IMR-90 (cell line): Measurements from ENCODE around the gene EXD2. TPM values are rescaled to one million over a fixed set of nuclear protein-coding genes. Genes with fewer than 3 reads are reported as not detected.
"Not testable (repeated sequence)": the region's sequence is repeated elsewhere in the genome, so short reads cannot be mapped to it uniquely, and the experiment has no call there.

ENCODE experiments used
- ATAC-seq: fragments of 200-7000 bp; cut with Tn5 transposase; 2 replicates; pipeline ENCODE4 v1.9.1; 2020; ENCODE audit warnings: low read depth, mild to moderate bottlenecking, moderate library complexity
- BruUV-seq: library from RNA; stranded (reverse); fragments of 400-500 nt; replicated peaks from 2 replicates; lab custom pipeline; 2021; lab: Mats Ljungman, UMichigan
- CTCF ChIA-PET: fragments of 300-600 bp; formaldehyde crosslinking; extraction: SDS; loops from one replicate; lab custom pipeline; 2021; ENCODE audit warnings: antibody characterized with exemption; lab: Yijun Ruan, JAX
- POLR2A ChIA-PET: fragments of 300-600 bp; sonication (Branson Sonifier 250); formaldehyde crosslinking; loops from one replicate; lab custom pipeline; 2022; ENCODE audit warnings: antibody characterized with exemption; ENCODE audit not compliant: unreplicated experiment; lab: Charles Lee
- DNase-seq: peaks from one replicate; pipeline ENCODE4 v3.0.0; 2013
- H2AFZ ChIP-seq: replicated peaks from 2 replicates; pipeline ENCODE3; 2013; ENCODE audit warnings: low read length, mild to moderate bottlenecking; ENCODE audit not compliant: poor library complexity
- H2AK5ac ChIP-seq: 2 replicates; pipeline ENCODE4 v1.6.1; 2013; ENCODE audit warnings: low read depth, low read length, inconsistent platforms
- H2AK9ac ChIP-seq: replicated peaks from 2 replicates; pipeline ENCODE3; 2013; ENCODE audit warnings: mild to moderate bottlenecking, low read depth, low read length, moderate library complexity; ENCODE audit not compliant: poor library complexity
- H2BK120ac ChIP-seq: 2 replicates; pipeline ENCODE4 v1.6.1; 2013; ENCODE audit warnings: low read depth, low read length, inconsistent platforms
- H2BK15ac ChIP-seq: 3 replicates; pipeline ENCODE4 v1.6.1; 2013; ENCODE audit warnings: low read depth, low read length, inconsistent platforms
- H2BK20ac ChIP-seq: 2 replicates; pipeline ENCODE4 v1.6.1; 2013; ENCODE audit warnings: low read depth, mild to moderate bottlenecking, inconsistent platforms, low read length, moderate library complexity
- H2BK5ac ChIP-seq: 2 replicates; pipeline ENCODE4 v1.6.1; 2013; ENCODE audit warnings: mild to moderate bottlenecking, low read depth, low read length, inconsistent platforms; ENCODE audit not compliant: poor library complexity, severe bottlenecking
- H3K14ac ChIP-seq: replicated peaks from 2 replicates; pipeline ENCODE4 v1.6.1; 2013; ENCODE audit warnings: low read depth, low read length, inconsistent platforms
- H3K18ac ChIP-seq: 2 replicates; pipeline ENCODE4 v1.6.1; 2013; ENCODE audit warnings: low read depth, low read length, control low read depth
- H3K23ac ChIP-seq: 2 replicates; pipeline ENCODE4 v1.6.1; 2013; ENCODE audit warnings: low read depth, low read length, inconsistent platforms
- H3K27ac ChIP-seq: 2 replicates; pipeline ENCODE4 v1.5.1; 2013; ENCODE audit warnings: mild to moderate bottlenecking, control low read depth, low read length; ENCODE audit not compliant: insufficient read depth
- H3K27me3 ChIP-seq: 2 replicates; pipeline ENCODE4 v1.6.1; 2013; ENCODE audit warnings: low read length; ENCODE audit not compliant: control insufficient read depth, insufficient read depth
- H3K36me3 ChIP-seq: 2 replicates; pipeline ENCODE4 v1.6.1; 2013; ENCODE audit warnings: low read length, mixed read lengths; ENCODE audit not compliant: control insufficient read depth, insufficient read depth
- H3K4ac ChIP-seq: 2 replicates; pipeline ENCODE4 v1.6.1; 2013; ENCODE audit warnings: low read depth, low read length, inconsistent platforms
- H3K4me1 ChIP-seq: 2 replicates; pipeline ENCODE4 v1.6.1; 2013; ENCODE audit warnings: low read length, mixed read lengths; ENCODE audit not compliant: control insufficient read depth, insufficient read depth
- H3K4me2 ChIP-seq: 2 replicates; pipeline ENCODE4 v1.6.1; 2013; ENCODE audit warnings: low read depth, mild to moderate bottlenecking, control low read depth, low read length, moderate library complexity
- H3K4me3 ChIP-seq: 2 replicates; pipeline ENCODE4 v1.5.1; 2013; ENCODE audit warnings: low read depth, mild to moderate bottlenecking, control low read depth, low read length, moderate library complexity; ENCODE audit not compliant: insufficient read depth
- H3K56ac ChIP-seq: 2 replicates; pipeline ENCODE4 v1.6.1; 2013; ENCODE audit warnings: low read length, inconsistent platforms; ENCODE audit not compliant: insufficient read depth; ENCODE audit errors: extremely low read depth
- H3K79me1 ChIP-seq, 2 experiments: 2 replicates each; pipeline ENCODE4 v1.6.1; 2013; ENCODE audit warnings: low read length in 2 of 2, inconsistent platforms in 1 of 2, low read depth in 1 of 2
- H3K9ac ChIP-seq: 2 replicates; pipeline ENCODE4 v1.6.1; 2013; ENCODE audit warnings: low read depth, low read length, control low read depth
- H3K9me1 ChIP-seq: 2 replicates; pipeline ENCODE4 v1.6.1; 2013; ENCODE audit warnings: low read length, inconsistent platforms; ENCODE audit not compliant: insufficient read depth
- H3K9me3 ChIP-seq: 2 replicates; pipeline ENCODE4 v1.6.1; 2013; ENCODE audit warnings: low read length; ENCODE audit not compliant: control insufficient read depth, insufficient read depth
- H4K20me1 ChIP-seq: 2 replicates; pipeline ENCODE4 v1.6.1; 2013; ENCODE audit warnings: low read length, inconsistent platforms; ENCODE audit not compliant: insufficient read depth
- H4K5ac ChIP-seq: 2 replicates; pipeline ENCODE4 v1.6.1; 2013; ENCODE audit warnings: mild to moderate bottlenecking, low read depth, low read length, control low read depth
- H4K8ac ChIP-seq, 2 experiments: 2 replicates each; pipeline ENCODE4 v1.6.1; 2013; ENCODE audit warnings: low read depth in 2 of 2, low read length in 2 of 2, control low read depth in 1 of 2, inconsistent platforms in 1 of 2
- H4K91ac ChIP-seq: 2 replicates; pipeline ENCODE4 v1.6.1; 2013; ENCODE audit warnings: low read depth, low read length, inconsistent platforms; ENCODE audit not compliant: insufficient read depth
- MAZ ChIP-seq: IDR thresholded peaks from 2 replicates; pipeline ENCODE4 v1.6.1; 2012; ENCODE audit warnings: low read depth, mild to moderate bottlenecking, low read length, improper control_type of control experiment, moderate library complexity, borderline replicate concordance
- MXI1 ChIP-seq: IDR thresholded peaks from 2 replicates; pipeline ENCODE4 v1.6.1; 2012; ENCODE audit warnings: low read depth, mild to moderate bottlenecking, low read length, moderate library complexity, borderline replicate concordance
- RAD21 ChIP-seq: IDR thresholded peaks from 2 replicates; pipeline ENCODE4 v1.6.1; 2012; ENCODE audit warnings: low read length, improper control_type of control experiment
- RFX5 ChIP-seq: IDR thresholded peaks from 2 replicates; pipeline ENCODE4 v1.8.0; 2012; ENCODE audit warnings: low read depth, mild to moderate bottlenecking, low read length, moderate library complexity
- SMC3 ChIP-seq: fragments of 150-350 bp; IDR thresholded peaks from 2 replicates; pipeline ENCODE4 v1.6.1; 2016; ENCODE audit warnings: low read depth, mild to moderate bottlenecking, antibody characterized with exemption, low read length, moderate library complexity
- WGBS, 2 experiments: methylation state at CpG; one replicate each; pipeline versions ENCODE4 v1.1.5 to v1.1.7; 2013; ENCODE audit warnings: missing lambda C conversion rate in 2 of 2; ENCODE audit not compliant: insufficient read length in 1 of 2; ENCODE audit errors: extremely low coverage in 2 of 2; 5-methylcytosine and 5-hydroxymethylcytosine counted together
- dilution Hi-C: fragments of 300-500 bp; cut with HindIII; formaldehyde crosslinking; loops from one replicate; pipeline ENCODE4 v1.14.3; 2018; ENCODE audit warnings: low sequenced_read_pairs; ENCODE audit not compliant: unreplicated experiment
- in situ Hi-C: fragments of 300-500 bp; cut with MboI; formaldehyde crosslinking; loops from 3 replicates; pipeline ENCODE4 v1.14.3; 2019; ENCODE audit warnings: low sequenced_read_pairs, inconsistent platforms, mixed read lengths
- intact Hi-C: fragments of 100-400 bp; cut with micrococcal nuclease; formaldehyde crosslinking; loops from 2 replicates; pipeline ENCODE4 v1.10.0; 2022
- polyA plus RNA-seq, 3 experiments: library from polyadenylated mRNA; depleted of rRNA; stranded (reverse); fragments of >200 nt; gene quantifications; 2 replicates each; pipeline ENCODE4 v1.2.3, GENCODE V29; 2012; ENCODE audit warnings: low replicate concordance in 1 of 3
- total RNA-seq: library from RNA; depleted of rRNA; stranded (reverse); fragments of >200 nt; gene quantifications from 2 replicates; pipeline ENCODE4 v1.2.3, GENCODE V29; 2012
- TF ChIP-seq, protein P1 (sequence below): fragments of 150-350 bp; IDR thresholded peaks from 2 replicates; pipeline ENCODE4 v1.6.1; 2016; ENCODE audit warnings: low read depth, mild to moderate bottlenecking, low read length, moderate library complexity, borderline replicate concordance

EXD2 gene
- total and polyA plus RNA-seq, 2 of the 4 experiments (the other 2 are of a cell fraction), result 11.0 to 13.3 TPM

DNA sequence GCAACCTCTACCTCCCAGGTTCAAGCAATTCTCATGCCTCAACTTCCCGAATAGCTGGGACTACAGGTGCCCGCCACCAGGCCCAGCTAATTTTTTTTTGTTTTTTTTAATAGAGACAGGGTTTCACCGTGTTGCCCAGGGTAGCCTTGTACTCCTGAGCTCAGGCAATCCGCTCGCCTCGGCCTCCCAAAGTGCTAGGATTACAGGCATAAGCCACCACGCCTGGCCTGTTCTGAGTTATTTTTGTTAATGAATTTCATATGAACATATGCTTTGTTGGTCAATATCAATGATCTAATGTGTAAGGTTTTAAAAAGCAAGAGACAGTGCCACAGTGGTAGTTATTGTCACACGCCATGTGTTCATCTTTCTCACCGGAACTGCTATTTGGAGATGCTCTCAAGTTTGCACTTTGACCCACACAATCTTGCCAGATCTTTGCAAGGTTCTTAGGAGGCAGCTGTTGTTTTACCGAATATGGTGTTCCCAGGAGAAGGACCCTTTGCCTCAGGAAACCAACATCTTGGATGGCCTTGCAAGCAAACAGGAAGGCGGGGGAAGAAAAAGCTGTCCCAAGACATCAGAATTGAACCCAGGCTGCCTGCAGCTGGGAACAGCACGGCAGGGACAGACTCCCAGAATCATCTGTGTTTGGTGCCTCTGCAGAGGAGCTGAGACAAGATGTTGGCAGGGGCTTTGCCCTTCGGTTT, 98.7 kb downstream of the EXD2 start:
- Histone ChIP-seq H2AK5ac (no peak overlapping the region), H2AK9ac (no peak overlapping the region), H3K56ac (no peak overlapping the region), H2BK15ac (no peak overlapping the region), H3K27me3 (peaks cover 21% of the 10 kb centered on the region), H4K8ac (no peak overlapping the region), H3K4ac (no peak overlapping the region), H3K18ac (no peak overlapping the region), H3K36me3 (no peaks in the 10 kb centered on the region), H3K79me1 (no peaks in the 10 kb centered on the region), H2BK120ac (no peak overlapping the region), H3K14ac (no peak overlapping the region), H3K23ac (no peak overlapping the region), H3K9me3 (no peaks in the 10 kb centered on the region), H3K4me2 (no peak overlapping the region), H3K9me1 (no peaks in the 10 kb centered on the region), H2BK20ac (no peak overlapping the region), H3K4me3 (no peak overlapping the region), H3K9ac (no peak overlapping the region), H4K5ac (no peak overlapping the region), H2BK5ac (no peak overlapping the region), H3K4me1 (no peaks in the 10 kb centered on the region; the same call in 1 of the 2 replicates), H3K27ac (no peak overlapping the region), H4K20me1 (no peaks in the 10 kb centered on the region), H4K91ac (no peak overlapping the region), H2AFZ (no peak overlapping the region)
- DNase-seq, result no peak
- no peak for TF ChIP-seq SMC3
- TF ChIP-seq RAD21, result no peak
- no peak for TF ChIP-seq MXI1
- no peak for TF ChIP-seq RFX5
- TF ChIP-seq, protein P1, sequence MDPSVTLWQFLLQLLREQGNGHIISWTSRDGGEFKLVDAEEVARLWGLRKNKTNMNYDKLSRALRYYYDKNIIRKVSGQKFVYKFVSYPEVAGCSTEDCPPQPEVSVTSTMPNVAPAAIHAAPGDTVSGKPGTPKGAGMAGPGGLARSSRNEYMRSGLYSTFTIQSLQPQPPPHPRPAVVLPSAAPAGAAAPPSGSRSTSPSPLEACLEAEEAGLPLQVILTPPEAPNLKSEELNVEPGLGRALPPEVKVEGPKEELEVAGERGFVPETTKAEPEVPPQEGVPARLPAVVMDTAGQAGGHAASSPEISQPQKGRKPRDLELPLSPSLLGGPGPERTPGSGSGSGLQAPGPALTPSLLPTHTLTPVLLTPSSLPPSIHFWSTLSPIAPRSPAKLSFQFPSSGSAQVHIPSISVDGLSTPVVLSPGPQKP, result no peak
- no peak for TF ChIP-seq MAZ
- 88% methylated on average over 5 of the region's 13 CpGs; no CpG with 5 or more reads in 1 of the 2 experiments for WGBS, 2 experiments
- dilution Hi-C loops (no loop called here), in situ Hi-C loops (no loop called here), intact Hi-C loops (loop anchor here (5.0 kb wide), 1 partner anchor 43 kb away; no protein-coding TSS in a partner anchor)
- ATAC-seq, result no peak
- no TSS peak for BruUV-seq
- ChIA-PET CTCF (no interaction called here), POLR2A (no interaction called here)

DNA sequence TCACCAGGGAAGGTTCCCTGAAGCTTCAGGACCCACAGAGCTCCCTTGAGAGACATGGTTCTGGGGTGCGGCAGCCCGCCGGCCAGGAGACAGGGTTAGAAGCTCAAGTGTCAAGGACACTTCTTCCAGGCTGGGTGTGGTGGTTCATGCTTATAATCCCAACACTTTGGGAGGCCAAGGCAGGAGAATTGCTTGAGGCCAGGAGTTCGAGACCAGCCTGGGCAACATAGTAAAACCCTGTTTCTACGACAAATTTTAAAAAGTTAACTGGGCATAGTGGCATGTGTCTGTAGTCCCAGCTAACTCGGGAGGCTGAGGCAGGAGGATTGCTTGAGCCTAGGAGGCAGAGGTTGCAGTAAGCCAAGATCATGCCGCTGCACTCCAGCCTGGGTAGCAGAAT, 99.6 kb downstream of the EXD2 start:
- dilution Hi-C loops, H2BK20ac ChIP-seq, H3K4ac ChIP-seq, CTCF ChIA-PET, H3K9me3 ChIP-seq, intact Hi-C loops, H4K20me1 ChIP-seq, H4K8ac ChIP-seq, H4K5ac ChIP-seq, POLR2A ChIA-PET, H3K9ac ChIP-seq, in situ Hi-C loops, H3K4me1 ChIP-seq, H3K79me1 ChIP-seq, H3K36me3 ChIP-seq, H3K27ac ChIP-seq, H2AK9ac ChIP-seq, H3K9me1 ChIP-seq, H2AK5ac ChIP-seq, H3K56ac ChIP-seq, H3K23ac ChIP-seq, H3K14ac ChIP-seq, H2BK120ac ChIP-seq, H3K4me3 ChIP-seq, H3K4me2 ChIP-seq, H4K91ac ChIP-seq, ATAC-seq, H2BK15ac ChIP-seq, H3K18ac ChIP-seq, H2BK5ac ChIP-seq, H2AFZ ChIP-seq, DNase-seq, BruUV-seq: not testable (repeated sequence)
- H3K27me3 ChIP-seq, result peaks cover 21% of the 10 kb centered on the region
- WGBS, 2 experiments, result no CpG with 5 or more reads among the region's 7 CpGs
